AG09319 (cell line): ENCODE data around the gene PIKFYVE.

Experiments
- DNase-seq: peaks from one replicate; pipeline ENCODE4 v3.0.0-alpha.2; 2010; ENCODE audit warnings: low read depth; ENCODE audit errors: extremely low read depth
- TF ChIP-seq, protein P1 (sequence below): IDR thresholded peaks from 2 replicates; pipeline ENCODE4 v1.5.1; 2011; ENCODE audit warnings: low read depth, mild to moderate bottlenecking, inconsistent platforms, low read length, moderate library complexity

PIKFYVE gene

DNA sequence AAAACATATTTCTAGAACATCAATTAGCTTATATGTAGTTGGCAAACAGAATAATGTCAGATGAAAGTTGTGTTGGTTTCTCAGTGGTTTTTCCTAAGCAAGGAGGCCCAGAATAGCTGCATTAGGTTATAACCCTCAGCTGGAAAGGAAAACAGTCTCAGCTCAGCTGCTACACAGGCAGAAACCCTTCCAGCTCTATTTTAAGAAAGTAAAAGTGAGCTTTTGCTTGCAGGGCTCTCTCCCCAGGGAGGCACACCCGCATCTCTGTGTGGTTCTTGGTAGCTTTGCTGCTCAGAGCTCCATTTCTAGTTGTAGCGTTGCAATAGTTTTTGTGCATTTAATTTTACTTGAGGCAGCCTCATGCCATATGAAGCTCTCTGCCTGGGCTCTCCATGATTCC lies 54.6 kb downstream of the PIKFYVE start:
- TF ChIP-seq, protein P1, sequence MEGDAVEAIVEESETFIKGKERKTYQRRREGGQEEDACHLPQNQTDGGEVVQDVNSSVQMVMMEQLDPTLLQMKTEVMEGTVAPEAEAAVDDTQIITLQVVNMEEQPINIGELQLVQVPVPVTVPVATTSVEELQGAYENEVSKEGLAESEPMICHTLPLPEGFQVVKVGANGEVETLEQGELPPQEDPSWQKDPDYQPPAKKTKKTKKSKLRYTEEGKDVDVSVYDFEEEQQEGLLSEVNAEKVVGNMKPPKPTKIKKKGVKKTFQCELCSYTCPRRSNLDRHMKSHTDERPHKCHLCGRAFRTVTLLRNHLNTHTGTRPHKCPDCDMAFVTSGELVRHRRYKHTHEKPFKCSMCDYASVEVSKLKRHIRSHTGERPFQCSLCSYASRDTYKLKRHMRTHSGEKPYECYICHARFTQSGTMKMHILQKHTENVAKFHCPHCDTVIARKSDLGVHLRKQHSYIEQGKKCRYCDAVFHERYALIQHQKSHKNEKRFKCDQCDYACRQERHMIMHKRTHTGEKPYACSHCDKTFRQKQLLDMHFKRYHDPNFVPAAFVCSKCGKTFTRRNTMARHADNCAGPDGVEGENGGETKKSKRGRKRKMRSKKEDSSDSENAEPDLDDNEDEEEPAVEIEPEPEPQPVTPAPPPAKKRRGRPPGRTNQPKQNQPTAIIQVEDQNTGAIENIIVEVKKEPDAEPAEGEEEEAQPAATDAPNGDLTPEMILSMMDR: no peak
- DNase-seq: no peak

DNA sequence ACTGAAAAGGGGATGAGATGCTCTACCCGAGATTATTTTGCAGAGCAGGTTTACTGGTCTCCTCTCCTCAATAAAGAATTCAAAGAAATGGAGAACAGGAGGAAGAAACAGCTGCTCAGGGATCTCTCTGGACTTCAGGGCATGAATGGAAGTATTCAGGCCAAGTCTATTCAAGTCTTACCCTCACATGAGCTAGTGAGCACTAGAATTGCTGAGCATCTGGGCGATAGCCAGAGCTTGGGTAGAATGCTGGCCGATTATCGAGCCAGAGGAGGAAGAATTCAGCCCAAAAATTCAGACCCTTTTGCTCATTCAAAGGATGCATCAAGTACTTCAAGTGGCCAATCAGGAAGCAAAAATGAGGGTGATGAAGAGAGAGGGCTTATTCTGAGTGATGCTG lies 60.0 kb downstream of the PIKFYVE start:
- DNase-seq: no peak
- TF ChIP-seq, protein P1: no peak

DNA sequence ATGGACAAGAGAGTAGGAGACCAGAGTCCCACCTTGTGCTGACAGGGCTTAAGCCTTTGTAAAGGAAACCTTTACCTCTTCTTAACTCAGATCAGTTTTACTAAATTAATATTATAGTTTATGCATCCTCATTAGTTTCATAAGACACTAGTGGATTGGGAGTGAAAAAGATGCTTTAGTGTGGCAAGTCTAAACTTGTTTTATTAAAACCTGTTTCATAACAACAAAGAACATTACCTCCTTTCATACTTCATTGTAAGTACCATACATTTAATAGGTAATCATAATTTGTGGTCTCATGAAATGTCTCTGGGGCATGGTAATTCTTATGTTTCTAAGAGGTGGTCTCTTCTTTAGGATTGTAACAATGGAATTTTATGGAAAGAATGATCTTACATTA lies 63.4 kb downstream of the PIKFYVE start:
- DNase-seq: no peak
- TF ChIP-seq, protein P1: no peak

DNA sequence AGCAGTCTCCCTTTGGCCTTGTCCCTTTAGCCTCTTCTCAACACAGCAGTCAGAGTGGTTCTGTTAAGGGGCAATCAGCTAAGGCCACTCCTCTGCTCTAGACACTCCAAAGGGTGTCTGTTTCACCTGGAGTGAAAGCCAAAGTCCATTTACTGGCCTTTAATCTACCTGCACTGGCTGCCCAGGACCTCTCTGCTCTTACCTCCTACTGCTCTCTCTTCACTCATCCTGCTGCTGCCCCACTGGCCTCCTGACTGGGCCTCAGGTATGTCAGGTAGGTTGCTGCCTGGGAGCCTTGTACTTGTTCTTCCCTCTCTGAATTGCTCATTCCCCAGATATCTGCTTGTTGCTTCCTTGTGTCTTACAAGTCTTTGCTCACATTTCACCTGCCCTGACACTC lies 68.2 kb downstream of the PIKFYVE start:
- TF ChIP-seq, protein P1: no peak
- DNase-seq: no peak

DNA sequence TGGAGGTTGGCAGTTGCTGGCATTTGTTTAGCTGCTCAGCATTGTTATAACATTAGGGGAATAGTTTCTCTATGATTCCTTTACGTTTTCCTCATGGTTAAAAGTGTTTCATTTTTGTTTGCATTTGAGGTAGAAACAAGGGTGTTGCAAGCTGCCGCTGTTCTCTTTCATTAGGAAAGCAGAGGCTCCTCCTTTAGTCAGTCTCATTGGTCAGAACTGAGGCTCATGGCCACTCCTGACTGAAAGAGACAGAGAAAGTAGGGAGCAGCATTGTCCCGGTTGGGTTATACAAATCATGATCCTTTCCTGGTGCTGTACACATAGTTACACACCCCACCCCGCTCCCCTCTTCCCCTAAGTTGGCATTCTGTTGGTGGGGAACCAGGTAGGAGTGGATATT lies 80.7 kb downstream of the PIKFYVE start:
- no peak for DNase-seq
- TF ChIP-seq, protein P1: no peak

DNA sequence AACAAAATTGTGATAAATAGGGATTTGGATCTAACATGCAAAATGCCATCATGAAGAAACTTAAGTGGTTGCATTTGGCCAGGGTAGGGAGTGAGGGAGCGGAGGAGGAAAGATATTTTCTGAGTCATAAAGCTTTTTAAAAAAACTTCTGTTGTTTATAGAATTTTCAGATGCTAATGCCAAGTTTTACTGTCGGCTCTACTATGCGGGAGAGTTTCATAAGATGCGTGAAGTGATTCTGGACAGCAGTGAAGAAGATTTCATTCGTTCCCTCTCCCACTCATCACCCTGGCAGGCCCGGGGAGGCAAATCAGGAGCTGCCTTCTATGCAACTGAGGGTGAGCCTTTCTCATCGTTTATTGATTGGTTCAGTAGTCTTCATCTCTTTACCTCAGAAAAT lies 84.6 kb downstream of the PIKFYVE start:
- TF ChIP-seq, protein P1: no peak
- DNase-seq: no peak

DNA sequence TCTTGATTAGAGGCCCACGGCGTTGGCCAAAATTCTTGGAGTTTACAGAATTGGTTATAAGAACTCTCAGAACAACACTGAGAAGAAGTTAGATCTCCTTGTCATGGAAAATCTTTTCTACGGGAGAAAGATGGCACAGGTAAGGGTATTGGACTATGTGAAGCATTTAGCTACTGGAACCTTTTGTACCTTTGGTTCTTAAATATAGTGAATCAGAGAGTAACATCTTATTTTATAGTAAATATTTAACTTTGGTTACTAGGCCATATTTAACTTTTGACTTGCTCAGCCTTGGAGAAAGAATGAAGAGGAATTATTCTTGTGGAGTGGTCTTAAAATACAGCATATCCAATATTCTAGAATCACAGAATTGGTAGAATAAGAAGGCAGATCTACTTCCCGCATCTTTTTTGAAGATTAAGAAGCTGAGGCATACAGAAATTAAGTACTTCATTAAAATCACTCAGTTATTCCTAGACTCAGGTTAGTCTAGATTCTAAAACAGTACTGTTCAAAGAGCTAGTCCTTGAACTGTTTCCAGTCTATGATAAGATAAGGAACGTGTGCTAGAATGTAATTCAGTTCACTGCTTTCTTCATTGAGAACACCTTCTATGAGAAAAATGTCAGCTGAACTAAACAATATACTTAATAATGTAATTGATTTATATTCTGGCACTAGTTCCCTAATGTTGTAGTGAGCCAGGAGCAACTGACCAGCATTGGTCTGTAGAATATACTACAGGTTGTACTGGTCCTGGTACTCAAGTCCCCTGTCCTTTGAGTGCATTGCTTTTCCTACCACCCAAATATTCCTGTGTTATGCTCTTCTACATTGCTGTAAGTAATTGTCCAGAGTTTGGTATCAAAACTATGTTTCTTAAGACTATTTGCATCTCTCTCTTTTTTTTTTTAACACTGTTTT lies 86.9 kb downstream of the PIKFYVE start:
- DNase-seq: no peak
- TF ChIP-seq, protein P1: no peak
